Aorta (tissue), 5 donors: ENCODE data around the gene ADCK1. TPM values are rescaled to one million over a fixed set of nuclear protein-coding genes. Genes with fewer than 3 reads are reported as not detected.

ENCODE experiments used
- ATAC-seq: fragments of 200-7000 bp; cut with Tn5 transposase; one replicate; pipeline ENCODE4 v1.9.1; 2022; ENCODE audit warnings: moderate library complexity; ENCODE audit not compliant: low FRiP score
- DNase-seq, 2 donors: peaks; one replicate each; pipeline ENCODE4 v3.0.0-alpha.2; 2020
- H3K27ac ChIP-seq, 2 donors: one replicate each; pipeline ENCODE4 v1.5.1; 2013; ENCODE audit warnings: low read length in 2 of 2, mild to moderate bottlenecking in 2 of 2, moderate library complexity in 2 of 2, control low read depth in 1 of 2, inconsistent platforms in 1 of 2, low read depth in 1 of 2
- H3K27me3 ChIP-seq, 2 donors: one replicate each; pipeline ENCODE4 v1.6.1; 2013; ENCODE audit warnings: control low read depth in 1 of 2, low read length in 1 of 2, mild to moderate bottlenecking in 1 of 2, moderate library complexity in 1 of 2; ENCODE audit not compliant: insufficient read depth in 2 of 2, control insufficient read depth in 1 of 2
- H3K36me3 ChIP-seq, 2 donors: one replicate each; pipeline ENCODE4 v1.6.1; 2013; ENCODE audit warnings: control low read depth in 1 of 2, low read length in 1 of 2, mild to moderate bottlenecking in 1 of 2; ENCODE audit not compliant: insufficient read depth in 2 of 2, control insufficient read depth in 1 of 2
- H3K4me1 ChIP-seq, 2 donors: one replicate each; pipeline ENCODE4 v1.6.1; 2013; ENCODE audit warnings: low read length in 2 of 2, control low read depth in 1 of 2, mild to moderate bottlenecking in 1 of 2, moderate library complexity in 1 of 2; ENCODE audit not compliant: insufficient read depth in 2 of 2, control insufficient read depth in 1 of 2
- H3K4me3 ChIP-seq, 2 donors: one replicate each; pipeline ENCODE4 v1.5.1; 2013; ENCODE audit warnings: low read length in 2 of 2, control low read depth in 1 of 2, mild to moderate bottlenecking in 1 of 2
- H3K9me3 ChIP-seq: one replicate; pipeline ENCODE4 v1.6.1; 2013; ENCODE audit warnings: mild to moderate bottlenecking, low read length; ENCODE audit not compliant: control insufficient read depth
- WGBS, 2 donors: extraction: QIAGEN DNeasy Blood & Tissue Kit; methylation state at CpG; one replicate each; pipeline ENCODE4 v1.1.7; 2013; 5-methylcytosine and 5-hydroxymethylcytosine counted together
- intact Hi-C, 2 donors: fragments of 100-400 bp; cut with DNase I; formaldehyde crosslinking; loops; one replicate each; pipeline versions ENCODE4 v1.14.2 to v1.15.0; 2022
- polyA plus RNA-seq, 2 donors: library from polyadenylated mRNA; stranded (reverse); fragments of 200-250 nt; gene quantifications; one replicate each; pipeline ENCODE4 v1.2.3, GENCODE V29; 2013
- total RNA-seq, 2 donors: library from RNA; stranded (reverse); fragmentation: NEBNext Ultra II Directional; extraction: Animal tissue kit (Norgen Biotek cat#: 25700); gene quantifications; one replicate each; pipeline ENCODE4 v1.2.1, GENCODE V29; 2021
- donor health status: healthy with polysubstance abuse.
- donor health status: Bipolar disorder and iron deficiency.
- donor health status: DM: no; HTN: no; CAD: no.
- donor health status: DM: no; HTN: no; CAD: no.
- donor health status: DM: yes; HTN: yes; CAD: no.

The ADCK1 gene
- total and polyA plus RNA-seq, 4 donors: 2.4 to 7.3 (median 4.5) TPM

DNA sequence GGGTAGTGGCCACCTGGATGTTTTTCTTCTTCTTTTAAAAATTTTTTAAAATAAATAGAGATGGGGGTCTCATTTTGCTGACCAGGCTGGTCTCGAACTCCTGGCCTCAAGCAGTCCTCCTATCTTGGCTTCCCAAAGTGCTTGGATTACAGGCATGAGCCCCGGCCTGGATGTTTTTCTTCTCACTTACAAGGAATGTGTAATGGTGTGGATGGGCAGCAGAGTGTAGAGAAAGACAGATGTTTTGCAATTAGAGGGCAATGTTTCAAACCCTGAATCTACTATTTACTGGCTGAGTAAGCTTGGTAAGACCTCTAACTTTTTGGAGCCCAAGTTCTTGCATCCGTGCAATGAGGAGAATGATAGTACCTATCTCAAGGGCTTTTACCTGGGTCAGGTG, 48.1 kb downstream of the ADCK1 start:
- intact Hi-C loops: no loop called here
- no peak for DNase-seq

DNA sequence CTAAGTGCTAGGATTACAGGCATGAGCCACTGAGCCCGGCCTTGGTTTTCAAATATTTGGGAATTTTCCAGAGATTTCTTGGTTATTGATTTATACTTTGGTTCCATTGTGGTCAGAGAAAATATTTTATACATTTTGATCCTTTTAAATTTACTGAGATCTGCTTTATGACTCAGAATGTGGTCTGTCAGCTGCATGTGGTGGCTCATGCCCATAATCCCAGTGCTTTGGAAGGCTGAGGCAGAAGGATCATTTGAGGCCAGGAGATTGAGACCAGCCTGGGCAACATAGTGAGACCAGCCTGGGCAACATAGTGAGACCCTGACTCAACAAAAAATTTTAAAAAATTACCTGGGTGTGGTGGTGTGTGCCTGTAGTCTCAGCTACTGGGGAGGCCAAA, 49.8 kb downstream of the ADCK1 start:
- WGBS, 2 donors: 87 to 92% methylated on average over 1 of the region's 1 CpG
- Histone ChIP-seq H3K27ac (no peak overlapping the region), H3K4me3 (no peak overlapping the region), H3K27me3 (no peaks in the 10 kb centered on the region), H3K9me3 (no peaks in the 10 kb centered on the region), H3K4me1 (no peaks in the 10 kb centered on the region), H3K36me3 (no peaks in the 10 kb centered on the region)
- intact Hi-C loops: no loop called here
- ATAC-seq: no peak
- no peak for DNase-seq

More for the DNA sequence above, 48.1 kb downstream of the ADCK1 start:
- no peak overlapping the region for H3K4me3 ChIP-seq
- no peaks in the 10 kb centered on the region for H3K27me3 ChIP-seq
- H3K9me3 ChIP-seq: no peaks in the 10 kb centered on the region
- no peak overlapping the region for H3K27ac ChIP-seq
- ATAC-seq: no peak
- no peaks in the 10 kb centered on the region for H3K4me1 ChIP-seq
- no peaks in the 10 kb centered on the region for H3K36me3 ChIP-seq
- 78 to 81% methylated on average over 3 of the region's 3 CpGs for WGBS, 2 donors

DNA sequence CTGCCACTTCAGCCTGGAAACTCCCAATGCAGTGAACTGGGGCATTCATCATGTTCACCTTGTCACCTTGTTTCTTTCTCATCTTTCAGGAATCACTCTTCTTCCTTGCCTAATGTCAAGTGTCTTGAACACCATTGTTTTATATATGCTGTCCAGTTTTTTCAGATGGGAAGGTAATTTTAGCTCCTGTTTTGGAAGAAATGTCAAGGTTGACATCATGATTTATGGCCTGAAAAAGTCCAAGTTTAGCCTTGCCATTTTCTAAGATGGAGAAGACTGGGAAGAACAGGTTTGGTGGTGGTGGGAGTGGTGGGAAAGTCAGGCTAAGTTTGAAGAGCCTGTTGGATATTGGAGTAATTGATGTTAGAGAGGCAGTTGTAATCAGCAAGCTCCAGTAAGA, 54.0 kb downstream of the ADCK1 start:
- Histone ChIP-seq H3K27ac (no peak overlapping the region), H3K36me3 (peaks cover 0 to under 1% of the 10 kb centered on the region in 2 donors), H3K4me3 (no peak overlapping the region), H3K27me3 (no peaks in the 10 kb centered on the region), H3K9me3 (no peaks in the 10 kb centered on the region), H3K4me1 (no peaks in the 10 kb centered on the region)
- intact Hi-C loops: no loop called here
- DNase-seq (no peak), ATAC-seq (no peak)

DNA sequence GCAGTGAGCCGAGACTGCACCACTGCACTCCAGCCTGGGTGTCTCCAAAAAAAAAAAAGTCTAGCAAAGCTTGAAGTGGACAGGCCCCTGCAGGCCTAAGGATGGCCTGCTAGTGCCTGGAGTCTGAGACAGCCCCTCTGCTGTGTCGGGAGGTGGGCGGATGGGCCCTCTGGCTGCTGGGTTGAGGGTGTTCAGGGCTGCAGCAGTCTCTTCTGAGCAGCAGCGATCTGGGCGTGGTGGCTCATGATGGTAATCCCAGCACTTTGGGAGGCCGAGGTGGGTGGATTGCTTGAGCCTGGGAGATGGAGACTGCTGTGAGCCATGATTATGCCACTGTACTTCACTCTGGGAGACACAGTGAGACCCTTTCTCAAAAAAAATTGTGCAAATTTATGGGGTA, 57.0 kb downstream of the ADCK1 start:
- DNase-seq: no peak
- intact Hi-C loops: no loop called here
- no peak overlapping the region for H3K4me3 ChIP-seq
- no peak for ATAC-seq
- no peaks in the 10 kb centered on the region for H3K4me1 ChIP-seq
- no peaks in the 10 kb centered on the region for H3K9me3 ChIP-seq
- no peaks in the 10 kb centered on the region for H3K27me3 ChIP-seq
- H3K27ac ChIP-seq: no peak overlapping the region
- 90 to 96% methylated on average over 6 of the region's 6 CpGs for WGBS, 2 donors
- H3K36me3 ChIP-seq: peaks cover 0 to 2% of the 10 kb centered on the region in 2 donors

DNA sequence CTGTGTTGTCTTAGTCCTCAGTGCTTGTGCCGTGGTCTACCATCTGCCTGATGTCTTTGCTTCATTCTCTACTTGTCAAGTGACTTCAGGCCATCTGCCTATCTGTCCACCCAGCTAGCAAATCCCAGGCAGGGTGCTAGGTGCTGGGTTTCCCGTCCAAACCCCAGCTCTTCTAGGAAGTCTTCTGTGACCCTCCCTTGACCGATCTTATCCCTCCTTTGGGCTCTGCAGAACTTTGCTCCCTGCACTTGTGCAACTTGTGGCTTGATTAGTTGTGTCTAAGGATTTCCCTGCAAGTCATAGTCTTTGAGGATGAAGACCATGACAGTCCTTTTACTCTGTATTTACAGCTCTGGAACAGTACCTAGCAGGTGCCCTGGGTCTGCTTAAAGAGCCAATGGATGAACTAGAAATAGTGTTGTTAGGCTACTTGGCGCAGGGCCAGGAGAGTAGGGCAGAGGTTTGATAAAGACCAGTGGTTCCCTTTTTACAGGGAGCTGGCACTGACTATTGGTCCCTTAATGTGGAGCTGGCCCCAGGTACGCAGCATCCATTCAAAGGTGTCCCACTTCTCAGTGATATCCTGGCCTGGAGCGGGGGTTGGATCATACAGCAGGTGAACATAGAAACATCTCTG, 60.1 kb downstream of the ADCK1 start:
- H3K9me3 ChIP-seq: no peaks in the 10 kb centered on the region
- intact Hi-C loops: no loop called here
- peaks cover 0 to 2% of the 10 kb centered on the region in 2 donors for H3K36me3 ChIP-seq
- ATAC-seq: no peak
- no peak overlapping the region for H3K27ac ChIP-seq
- no peaks in the 10 kb centered on the region for H3K4me1 ChIP-seq
- H3K27me3 ChIP-seq: no peaks in the 10 kb centered on the region
- 90 to 94% methylated on average over 6 of the region's 6 CpGs for WGBS, 2 donors
- H3K4me3 ChIP-seq: no peak overlapping the region
- no peak for DNase-seq

DNA sequence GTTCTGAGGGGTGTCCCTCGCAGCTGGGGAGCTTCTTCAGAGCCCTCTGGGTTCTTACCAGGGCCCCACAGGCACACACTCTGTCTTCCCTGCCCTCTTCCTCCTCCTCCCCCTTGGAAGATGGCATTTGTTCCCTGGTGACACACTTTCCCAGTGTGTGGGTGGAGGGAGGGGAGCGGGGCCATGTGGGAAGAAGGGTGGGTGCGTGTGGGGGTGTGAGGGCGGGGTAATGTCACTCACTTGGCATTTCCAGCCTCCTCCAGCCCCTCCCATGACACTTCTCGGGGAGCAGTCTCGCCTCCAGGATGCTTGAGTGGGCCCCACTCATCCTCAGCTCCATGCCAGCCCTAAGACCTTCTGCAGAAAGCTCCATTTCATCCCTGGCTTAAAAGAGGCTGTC, 61.3 kb downstream of the ADCK1 start:
- no peaks in the 10 kb centered on the region for H3K9me3 ChIP-seq
- intact Hi-C loops: no loop called here
- 84% methylated on average over 6 of the region's 6 CpGs for WGBS, 2 donors
- DNase-seq (no peak), ATAC-seq (no peak)
- no peak overlapping the region for H3K27ac ChIP-seq
- no peaks in the 10 kb centered on the region for H3K4me1 ChIP-seq
- no peaks in the 10 kb centered on the region for H3K27me3 ChIP-seq
- no peak overlapping the region for H3K4me3 ChIP-seq
- H3K36me3 ChIP-seq: peaks cover 0 to 2% of the 10 kb centered on the region in 2 donors

DNA sequence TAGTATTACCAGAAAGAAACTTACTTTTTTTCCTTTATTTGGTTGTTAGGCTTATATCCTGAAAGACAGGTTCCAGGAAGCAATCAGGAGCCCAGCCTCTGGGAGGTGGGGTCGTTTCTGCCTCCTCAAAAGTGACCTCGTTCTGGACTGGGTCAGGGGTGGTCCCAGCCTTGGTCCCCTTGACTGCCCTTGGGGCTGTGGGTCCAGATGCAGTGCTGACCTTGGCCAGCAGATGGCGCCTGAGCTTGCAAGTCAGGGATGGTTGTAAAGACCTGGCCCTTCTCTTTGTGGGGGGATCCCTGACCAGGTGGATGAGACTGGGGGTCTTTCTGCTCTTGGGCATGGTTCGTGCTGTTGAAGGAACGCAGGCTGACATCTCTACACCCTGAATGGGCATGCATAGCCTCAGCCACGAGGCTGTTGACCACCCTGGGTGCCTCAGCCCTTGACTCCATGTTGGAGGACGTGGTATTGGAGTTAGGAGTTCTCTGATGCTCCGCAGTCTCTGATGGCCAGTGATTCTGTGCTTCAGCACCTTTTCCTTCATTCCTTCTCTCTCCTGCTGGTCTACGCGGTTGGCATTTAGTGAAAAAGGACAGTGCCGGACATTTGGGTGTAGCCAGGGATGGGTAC, 62.4 kb downstream of the ADCK1 start:
- Histone ChIP-seq H3K27ac (no peak overlapping the region), H3K4me3 (no peak overlapping the region), H3K27me3 (no peaks in the 10 kb centered on the region), H3K36me3 (peaks cover 0 to 2% of the 10 kb centered on the region in 2 donors), H3K9me3 (no peaks in the 10 kb centered on the region), H3K4me1 (no peaks in the 10 kb centered on the region)
- peak; percentile 70 for ATAC-seq
- intact Hi-C loops: loop anchor here in 1 of 2 donors (2.0 kb wide), 2 partner anchors 705 to 737 kb away; no protein-coding TSS in a partner anchor
- peak; percentile 82 to 93 for DNase-seq
- WGBS, 2 donors: 61 to 63% methylated on average over 11 of the region's 11 CpGs

DNA sequence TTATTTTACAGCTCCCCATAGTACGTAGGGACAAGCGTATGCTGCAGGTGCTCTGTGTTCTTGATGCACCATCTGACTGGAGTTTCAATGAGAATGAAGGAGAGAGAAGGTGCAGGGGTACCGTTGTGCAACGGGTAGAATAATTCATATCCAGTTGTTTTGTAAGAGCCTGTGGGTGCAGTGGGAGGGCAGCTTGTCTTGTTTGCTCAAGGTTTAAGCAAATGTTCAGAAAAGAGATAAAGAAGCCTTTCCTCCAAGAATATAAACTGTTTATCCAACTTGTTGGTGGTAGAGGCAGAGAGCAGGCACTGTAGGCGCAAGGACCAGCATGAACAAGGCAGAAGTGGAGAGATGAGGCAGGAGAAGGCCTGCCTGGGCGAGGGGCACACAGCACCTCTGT, 64.2 kb downstream of the ADCK1 start:
- Histone ChIP-seq H3K9me3 (no peaks in the 10 kb centered on the region), H3K27me3 (no peaks in the 10 kb centered on the region), H3K36me3 (no peaks in the 10 kb centered on the region), H3K4me3 (no peak overlapping the region), H3K4me1 (no peaks in the 10 kb centered on the region), H3K27ac (no peak overlapping the region)
- DNase-seq: no peak
- WGBS, 2 donors: 76 to 85% methylated on average over 6 of the region's 6 CpGs
- intact Hi-C loops: no loop called here
- ATAC-seq: no peak

DNA sequence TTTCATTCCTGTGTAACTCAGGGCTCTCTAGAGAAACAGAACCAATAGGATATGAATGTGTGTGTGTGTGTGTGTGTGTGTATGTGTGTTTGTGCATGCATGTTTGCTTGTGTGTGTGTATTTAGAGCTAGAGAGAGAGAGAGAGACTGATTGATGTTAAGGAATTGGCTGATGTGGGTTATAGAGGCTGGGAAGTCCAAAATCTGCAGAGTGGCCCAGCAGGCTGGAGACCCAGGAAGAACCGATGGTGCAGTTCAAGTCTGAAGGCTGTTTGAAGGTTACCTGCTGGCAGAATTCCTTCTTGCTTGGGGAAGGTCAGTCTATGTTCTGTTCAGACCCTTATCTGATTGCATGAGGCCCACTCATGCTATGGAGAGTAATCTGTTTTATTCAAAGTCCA, 64.7 kb downstream of the ADCK1 start:
- Histone ChIP-seq H3K4me1 (no peaks in the 10 kb centered on the region), H3K27ac (no peak overlapping the region), H3K4me3 (no peak overlapping the region), H3K9me3 (no peaks in the 10 kb centered on the region), H3K36me3 (no peaks in the 10 kb centered on the region), H3K27me3 (no peaks in the 10 kb centered on the region)
- WGBS, 2 donors: 93 to 94% methylated on average over 1 of the region's 1 CpG
- DNase-seq (no peak), ATAC-seq (no peak)
- intact Hi-C loops: no loop called here
